GM18517 (cell line): ENCODE measurements around the gene NISCH.
A peak's percentile ranks its signal among the peaks of the same experiment; 100 is the strongest.

Source experiments
- ATAC-seq: cut with Tn5 transposase; IDR thresholded peaks from one replicate; pipeline ENCODE4 v1.9.1; 2021; ENCODE audit warnings: mild to moderate bottlenecking, moderate library complexity; ENCODE audit not compliant: unreplicated experiment

NISCH gene

GRCh38 chr3:52435246-52436101, 19.9 kb upstream of the NISCH start:
- no peak for ATAC-seq

DNA sequence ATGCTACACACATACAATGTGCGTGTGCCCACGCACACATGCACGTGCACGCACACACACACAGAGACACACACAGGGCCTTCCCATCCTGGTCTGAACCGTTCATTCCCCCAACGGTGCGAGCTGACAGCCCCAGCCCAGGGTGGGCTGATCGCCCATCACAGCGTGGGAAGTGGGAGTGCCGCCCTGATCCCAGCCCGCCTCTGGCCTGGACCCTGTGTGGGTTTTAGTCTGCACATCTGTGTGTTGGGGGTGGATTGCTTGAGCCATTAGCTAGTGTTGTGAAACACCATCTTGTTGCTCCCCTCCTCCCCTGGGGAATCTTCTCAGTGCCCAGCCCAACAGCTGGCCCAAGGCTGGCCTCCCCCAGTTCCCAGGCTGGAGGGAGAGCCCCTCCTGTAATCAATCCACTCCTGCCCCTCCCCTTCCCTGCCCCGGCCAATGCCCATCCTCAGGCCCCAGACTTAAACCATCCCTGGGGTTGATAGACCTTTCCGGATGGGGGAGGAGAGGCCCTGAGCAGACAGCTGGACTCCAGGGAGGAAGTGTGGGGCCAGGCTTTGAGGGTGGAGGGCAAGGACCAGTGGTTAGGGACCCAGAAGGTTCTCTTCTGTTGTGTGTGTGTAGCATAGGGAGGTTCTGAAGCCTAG, 18.8 kb upstream of the NISCH start:
- ATAC-seq: no peak

- ATAC-seq: no peak
Measured at GRCh38 chr3:52437326-52438103, 17.9 kb upstream of the NISCH start.

DNA sequence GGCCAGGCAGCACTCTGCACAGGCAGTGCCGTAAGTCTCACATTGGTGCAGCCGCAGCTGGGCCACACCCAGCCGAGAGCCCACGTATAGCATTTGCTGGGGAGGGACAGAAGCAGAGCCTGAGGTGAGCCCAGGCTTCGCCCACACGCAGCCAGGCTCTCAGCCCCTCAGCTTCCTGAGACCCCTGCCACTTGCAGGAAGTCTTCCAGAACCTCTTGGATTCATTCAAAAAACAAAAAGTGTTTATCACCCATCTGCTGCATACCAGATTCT, 17.4 kb upstream of the NISCH start:
- ATAC-seq: no peak

DNA sequence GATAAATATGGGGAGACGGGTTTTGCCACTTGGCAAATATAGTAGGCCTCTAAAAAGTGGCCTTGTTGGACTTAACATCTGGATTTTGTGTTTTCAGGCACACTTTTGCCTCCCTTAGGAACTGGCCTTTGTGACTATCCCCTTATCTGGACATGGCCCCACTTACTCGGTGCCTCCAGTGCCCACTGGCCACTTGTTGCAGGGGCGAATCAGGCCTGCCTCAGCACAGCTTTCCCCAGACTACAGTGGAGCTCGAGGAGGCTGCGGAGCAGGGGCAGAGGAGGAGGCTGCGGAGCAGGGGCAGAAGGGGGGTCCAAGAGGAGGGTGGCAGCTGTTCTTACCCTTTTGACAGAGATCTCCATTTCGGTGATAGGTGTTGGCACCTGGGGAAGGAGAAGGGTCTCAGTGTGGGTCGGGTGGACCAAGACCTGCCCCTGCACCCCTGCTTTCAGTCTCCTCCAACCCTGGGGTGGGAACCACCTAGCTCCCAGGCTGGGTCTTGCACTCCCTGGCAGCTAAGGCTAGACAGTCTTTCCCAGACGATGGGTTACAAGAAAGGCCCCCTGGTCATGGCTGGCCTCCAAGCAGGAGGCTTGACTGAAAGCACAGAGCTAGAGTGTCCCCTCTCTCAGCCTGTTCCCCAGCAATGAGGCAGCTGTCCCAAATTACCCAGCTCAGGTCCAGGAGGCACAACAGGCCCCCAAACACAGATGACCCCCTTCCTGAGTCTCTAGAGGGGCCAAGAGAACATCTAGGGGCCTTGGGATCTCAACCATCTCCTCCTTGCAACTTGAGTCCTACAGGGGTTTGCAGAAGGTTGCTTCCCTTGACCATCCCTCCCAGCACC, 16.6 kb upstream of the NISCH start:
- ATAC-seq: no peak

GRCh38 chr3:52439426-52440248, 15.8 kb upstream of the NISCH start:
- no peak for ATAC-seq

GRCh38 chr3:52440249-52440551, 15.2 kb upstream of the NISCH start:
- ATAC-seq: no peak

DNA sequence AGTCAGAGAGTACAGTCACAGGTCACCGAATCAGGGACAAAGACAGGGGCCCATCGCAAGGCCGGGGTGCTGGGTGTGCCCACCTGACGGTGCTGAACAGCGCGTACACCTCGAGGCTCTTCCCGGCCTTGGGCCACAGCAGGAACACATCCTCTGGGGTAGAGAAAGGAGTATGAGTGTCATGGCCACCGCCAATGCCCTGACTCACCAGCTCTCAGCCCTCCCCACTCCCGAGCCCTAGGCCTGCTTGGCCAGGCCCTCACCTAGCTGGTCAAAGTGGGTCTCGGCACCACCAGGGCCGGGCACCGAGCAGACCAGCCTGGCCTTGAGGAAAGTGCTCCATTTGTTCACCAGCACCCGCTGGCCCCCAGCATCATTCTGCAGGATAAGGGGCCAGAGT, 14.7 kb upstream of the NISCH start:
- ATAC-seq: no peak

DNA sequence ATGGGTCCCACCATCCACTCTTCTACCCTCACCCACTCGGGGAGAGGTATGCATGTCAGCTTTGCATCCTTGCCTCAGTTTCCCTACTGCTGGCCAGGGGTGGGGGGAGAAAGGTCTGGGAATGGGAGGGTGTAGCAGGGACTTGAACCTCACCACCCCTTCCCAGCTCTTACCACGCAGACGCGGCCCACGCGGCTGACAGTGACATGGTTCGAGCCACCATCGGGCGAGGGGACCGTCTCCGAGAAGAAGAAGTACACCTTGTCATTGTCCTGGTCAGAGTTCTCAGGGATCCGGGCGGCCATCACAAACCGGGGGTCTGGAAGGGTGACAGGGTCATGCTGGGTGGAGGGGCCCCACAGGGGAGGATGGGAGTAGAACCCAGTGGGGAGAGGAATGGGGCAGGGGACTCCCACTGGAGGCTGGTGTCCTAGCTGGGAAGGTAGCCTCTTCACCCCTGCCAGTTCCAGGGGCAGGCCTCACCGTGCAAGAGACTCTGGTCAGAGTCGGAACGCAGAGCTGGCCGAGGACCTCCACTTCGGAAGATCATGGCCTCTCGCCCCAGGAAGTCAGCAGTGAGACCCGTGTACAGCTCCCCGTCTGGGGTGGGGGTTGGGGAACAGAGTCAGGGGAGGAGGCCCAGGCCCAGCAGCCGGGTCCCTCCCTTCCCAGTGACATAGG, 14.2 kb upstream of the NISCH start:
- ATAC-seq: no peak

DNA sequence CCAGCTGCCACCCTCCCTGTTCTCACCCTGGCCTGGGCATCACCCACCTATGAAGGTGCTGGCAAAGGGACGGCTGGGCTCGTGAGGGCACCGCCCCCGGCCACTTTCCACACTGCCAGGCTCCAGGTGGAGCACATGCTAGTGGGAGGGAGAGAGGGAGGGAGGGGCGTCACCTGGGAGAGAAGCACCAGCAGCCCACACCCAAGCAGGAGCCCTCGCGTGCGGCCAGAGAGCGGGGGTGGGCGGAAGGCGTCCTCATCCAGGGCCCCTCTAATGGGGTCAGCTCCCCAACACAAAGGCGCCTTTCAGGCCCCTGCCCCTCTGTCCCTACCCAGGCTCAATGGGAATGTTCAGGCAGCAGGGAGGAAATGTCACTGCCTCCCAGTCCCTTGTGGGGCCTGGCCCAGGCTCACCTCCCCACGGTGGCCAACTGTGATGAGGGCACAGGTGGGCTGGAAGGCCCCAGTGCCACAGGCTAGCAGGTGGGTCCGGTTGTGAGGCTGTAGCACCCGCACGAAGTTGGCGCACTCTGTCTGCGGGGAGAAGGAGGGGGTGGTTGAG, 13.6 kb upstream of the NISCH start:
- no peak for ATAC-seq

- ATAC-seq: no peak
Measured at GRCh38 chr3:52442409-52443267, 12.8 kb upstream of the NISCH start.

- no peak for ATAC-seq
Measured at GRCh38 chr3:52443268-52443610, 12.2 kb upstream of the NISCH start.

DNA sequence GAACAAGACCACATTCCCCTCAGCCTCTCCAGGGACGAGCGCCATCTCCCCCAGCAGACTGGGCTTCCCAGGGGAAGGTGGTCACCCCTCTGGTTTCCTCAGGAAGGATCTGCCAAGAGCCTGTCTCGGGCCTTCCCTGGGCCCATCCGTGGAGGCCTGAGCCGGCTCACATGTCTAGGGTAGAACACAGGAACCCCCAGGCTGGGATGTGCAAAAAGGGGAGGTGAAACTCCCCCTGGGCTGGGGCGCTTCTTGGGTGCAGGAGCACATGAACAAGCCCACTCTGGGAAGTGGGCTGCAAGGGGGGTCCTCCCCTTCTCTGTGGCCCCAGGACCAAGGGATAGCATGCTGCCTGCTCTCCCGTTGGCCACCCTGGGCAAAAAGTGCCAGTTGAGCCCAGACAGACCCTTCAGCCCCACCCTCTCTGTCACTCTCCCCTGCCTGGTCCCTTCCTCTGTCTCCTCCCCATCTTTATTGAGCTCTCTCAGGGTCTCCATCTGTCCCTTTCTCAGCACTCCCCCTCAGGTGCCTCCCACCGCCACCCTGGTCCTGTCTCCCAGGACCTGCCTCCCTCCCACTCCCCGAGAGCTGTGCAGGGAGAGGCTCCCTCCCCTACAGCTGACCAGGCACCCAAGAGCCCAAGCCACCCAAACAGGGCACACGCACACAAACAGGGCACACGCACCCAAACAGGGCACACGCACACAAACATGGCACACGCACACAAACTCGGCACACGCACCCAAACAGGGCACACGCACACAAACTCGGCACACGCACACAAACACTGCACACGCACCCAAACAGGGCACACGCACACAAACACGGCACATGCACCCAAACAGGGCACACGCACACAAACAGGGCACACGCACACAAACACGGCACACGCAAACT, 11.4 kb upstream of the NISCH start:
- ATAC-seq: no peak

GRCh38 chr3:52444860-52445793, 10.3 kb upstream of the NISCH start, which contains the start of gene SEMA3G:
Gene SEMA3G, minus strand, starts transcription at chr3:52445103. Its CDS starts 76 bp downstream, at chr3:52445027.
- peak; percentile 65 for ATAC-seq

DNA sequence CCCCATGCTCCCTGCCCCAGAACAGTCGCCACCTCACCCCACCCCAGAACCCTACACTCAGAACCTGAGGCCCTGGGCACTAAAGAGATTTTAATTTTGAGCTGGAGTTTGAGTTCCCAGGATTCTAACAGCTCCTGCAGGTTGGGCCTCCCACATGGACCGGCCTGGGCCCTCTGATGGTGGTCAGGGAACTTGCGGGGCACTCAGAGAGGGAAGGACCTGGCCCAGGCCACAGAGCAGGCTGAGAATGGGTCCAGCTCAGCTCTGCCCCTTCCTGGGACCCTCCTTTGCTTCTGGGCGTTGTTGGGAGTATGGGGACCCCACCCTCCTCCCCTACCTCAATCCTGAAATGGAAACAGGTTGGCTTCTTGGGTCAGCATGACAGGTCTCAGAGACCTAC, 9.4 kb upstream of the NISCH start:
- ATAC-seq: no peak
